Right atrium auricular region (tissue), 2 donors: ENCODE measurements around the gene RNF149. TPM values are rescaled to one million over a fixed set of nuclear protein-coding genes. Genes with fewer than 3 reads are reported as not detected.
A peak's percentile ranks its signal among the peaks of the same experiment; 100 is the strongest.
"Not testable (repeated sequence)": the region's sequence is repeated elsewhere in the genome, so short reads cannot be mapped to it uniquely, and the experiment has no call there.

ENCODE experiments used
- DNase-seq: peaks from one replicate; pipeline ENCODE4 v3.0.0-alpha.2; 2019; ENCODE audit warnings: low spot score
- H3K27ac ChIP-seq, 2 donors: fragments of 200-600 bp; sonication (generic); 1 replicate in 1 of 2; 2 replicates in 1 of 2; pipeline ENCODE4 v1.5.1; 2016 to 2019
- H3K27me3 ChIP-seq, 2 donors: fragments of 200-600 bp; sonication (generic); one replicate each; pipeline versions ENCODE4 v1.5.1 to v1.6.0; 2017 to 2019
- H3K36me3 ChIP-seq: fragments of 200-600 bp; sonication (generic); one replicate; pipeline ENCODE4 v1.5.1; 2016
- H3K4me1 ChIP-seq, 2 donors: fragments of 200-600 bp; sonication (generic); one replicate each; pipeline versions ENCODE4 v1.5.1 to v1.6.0; 2017 to 2019
- H3K4me3 ChIP-seq, 2 donors: fragments of 200-600 bp; sonication (generic); 1 replicate in 1 of 2; 2 replicates in 1 of 2; pipeline ENCODE4 v1.5.1; 2017 to 2019; ENCODE audit warnings: mild to moderate bottlenecking in 1 of 2, moderate library complexity in 1 of 2
- H3K9me3 ChIP-seq, 2 donors: fragments of 200-600 bp; sonication (generic); one replicate each; pipeline ENCODE4 v1.5.1; 2019
- total RNA-seq, 2 donors: library from RNA; depleted of rRNA; stranded (reverse); fragments of >200 nt; gene quantifications; one replicate each; pipeline ENCODE4 v1.1.0, GENCODE V29; 2016
- TF ChIP-seq, protein P1 (sequence below), 2 donors: fragments of 200-600 bp; sonication (generic); IDR thresholded peaks; one replicate each; pipeline ENCODE4 v1.5.1; 2019; ENCODE audit warnings: antibody characterized with exemption in 2 of 2

Gene RNF149
- total RNA-seq, 2 donors from 2014 or later: 21.0 to 30.8 TPM

GRCh38 chr2:101329026-101329425 lies 20.5 kb upstream of the RNF149 start:
- no peaks in the 10 kb centered on the region for H3K36me3 ChIP-seq
- H3K9me3 ChIP-seq: no peaks in the 10 kb centered on the region
- no peak for DNase-seq
- peaks cover 0 to 8% of the 10 kb centered on the region in 2 donors for H3K4me1 ChIP-seq
- TF ChIP-seq, protein P1, sequence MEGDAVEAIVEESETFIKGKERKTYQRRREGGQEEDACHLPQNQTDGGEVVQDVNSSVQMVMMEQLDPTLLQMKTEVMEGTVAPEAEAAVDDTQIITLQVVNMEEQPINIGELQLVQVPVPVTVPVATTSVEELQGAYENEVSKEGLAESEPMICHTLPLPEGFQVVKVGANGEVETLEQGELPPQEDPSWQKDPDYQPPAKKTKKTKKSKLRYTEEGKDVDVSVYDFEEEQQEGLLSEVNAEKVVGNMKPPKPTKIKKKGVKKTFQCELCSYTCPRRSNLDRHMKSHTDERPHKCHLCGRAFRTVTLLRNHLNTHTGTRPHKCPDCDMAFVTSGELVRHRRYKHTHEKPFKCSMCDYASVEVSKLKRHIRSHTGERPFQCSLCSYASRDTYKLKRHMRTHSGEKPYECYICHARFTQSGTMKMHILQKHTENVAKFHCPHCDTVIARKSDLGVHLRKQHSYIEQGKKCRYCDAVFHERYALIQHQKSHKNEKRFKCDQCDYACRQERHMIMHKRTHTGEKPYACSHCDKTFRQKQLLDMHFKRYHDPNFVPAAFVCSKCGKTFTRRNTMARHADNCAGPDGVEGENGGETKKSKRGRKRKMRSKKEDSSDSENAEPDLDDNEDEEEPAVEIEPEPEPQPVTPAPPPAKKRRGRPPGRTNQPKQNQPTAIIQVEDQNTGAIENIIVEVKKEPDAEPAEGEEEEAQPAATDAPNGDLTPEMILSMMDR (IDR thresholded peaks at IDR 0.05): no peak
- peak overlapping the region in 1 of 2 donors; percentile 32 for H3K27ac ChIP-seq
- H3K4me3 ChIP-seq: no peak overlapping the region
- H3K27me3 ChIP-seq: no peaks in the 10 kb centered on the region

GRCh38 chr2:101328474-101329007 lies 20.0 kb upstream of the RNF149 start:
- DNase-seq: no peak
- H3K36me3 ChIP-seq: no peaks in the 10 kb centered on the region
- H3K4me3 ChIP-seq: no peak overlapping the region
- TF ChIP-seq, protein P1 (IDR thresholded peaks at IDR 0.05): no peak
- H3K9me3 ChIP-seq: no peaks in the 10 kb centered on the region
- peak overlapping the region in 1 of 2 donors; percentile 32 for H3K27ac ChIP-seq
- peaks cover 0 to 8% of the 10 kb centered on the region in 2 donors for H3K4me1 ChIP-seq
- H3K27me3 ChIP-seq: no peaks in the 10 kb centered on the region

DNA sequence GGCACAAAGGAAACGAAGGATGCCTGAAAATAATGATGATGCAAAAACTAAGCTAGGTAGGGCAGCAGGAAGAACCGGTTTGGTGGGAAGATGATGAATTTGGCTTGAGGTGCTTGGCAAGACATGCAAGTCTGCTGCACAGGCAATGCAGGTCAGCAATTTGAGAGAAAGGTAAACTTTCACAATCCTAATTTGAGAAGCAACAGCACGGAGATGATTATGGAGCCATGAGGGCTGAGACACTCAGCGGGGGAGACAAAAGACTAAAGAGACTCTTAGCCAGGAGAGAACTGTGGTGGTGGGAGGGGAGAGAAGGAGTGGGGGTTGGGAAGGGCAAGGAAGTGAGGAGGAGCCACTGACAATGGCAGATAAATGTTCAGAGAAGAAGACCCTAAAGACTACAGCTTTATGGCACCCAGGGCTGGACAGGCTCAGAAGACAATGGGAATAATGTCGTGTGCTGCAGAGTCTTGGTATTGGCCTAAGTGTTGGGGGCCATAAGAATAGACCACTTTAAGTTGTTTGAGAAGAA lies 19.4 kb upstream of the RNF149 start:
- Histone ChIP-seq H3K4me3 (no peak overlapping the region), H3K9me3 (no peaks in the 10 kb centered on the region), H3K36me3 (no peaks in the 10 kb centered on the region), H3K27me3 (no peaks in the 10 kb centered on the region), H3K27ac (no peak overlapping the region), H3K4me1 (peaks cover 0 to 8% of the 10 kb centered on the region in 2 donors)
- no peak for DNase-seq
- TF ChIP-seq, protein P1 (IDR thresholded peaks at IDR 0.05): no peak

DNA sequence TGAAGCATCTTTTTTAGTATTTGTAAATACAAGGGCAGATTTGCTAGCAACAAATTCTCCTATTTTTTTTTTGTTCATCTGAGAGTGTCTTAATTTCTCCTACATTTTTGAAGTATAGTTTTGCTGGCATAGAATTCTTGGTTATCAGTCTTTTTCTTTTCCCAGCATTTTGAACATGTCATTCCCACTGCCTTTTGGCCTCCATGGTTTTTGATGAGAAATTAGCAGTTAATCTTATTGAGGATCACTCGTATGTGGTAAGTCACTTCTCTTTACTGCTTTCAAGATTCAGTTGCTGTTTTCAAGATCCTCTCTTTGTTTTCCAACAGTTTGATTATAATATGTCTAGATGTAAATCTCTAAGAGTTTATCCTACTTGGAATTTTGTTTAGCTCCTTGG lies 16.9 kb upstream of the RNF149 start:
- TF ChIP-seq, protein P1 (IDR thresholded peaks at IDR 0.05): no peak
- Histone ChIP-seq H3K27ac (no peak overlapping the region), H3K4me3 (no peak overlapping the region), H3K27me3 (no peaks in the 10 kb centered on the region), H3K9me3 (no peaks in the 10 kb centered on the region), H3K36me3 (no peaks in the 10 kb centered on the region), H3K4me1 (peaks cover 0 to 3% of the 10 kb centered on the region in 2 donors)
- DNase-seq: no peak

- DNase-seq, H3K36me3 ChIP-seq, H3K4me3 ChIP-seq, H3K27ac ChIP-seq, H3K27me3 ChIP-seq, H3K9me3 ChIP-seq, H3K4me1 ChIP-seq: not testable (repeated sequence)
Measured at GRCh38 chr2:101316568-101316967, 8.1 kb upstream of the RNF149 start.

GRCh38 chr2:101311696-101312017 lies 3.2 kb upstream of the RNF149 start:
- no peaks in the 10 kb centered on the region for H3K36me3 ChIP-seq
- peaks cover 0 to 7% of the 10 kb centered on the region in 2 donors for H3K4me1 ChIP-seq
- no peak for DNase-seq
- no peak overlapping the region for H3K27ac ChIP-seq
- TF ChIP-seq, protein P1 (IDR thresholded peaks at IDR 0.05): no peak
- no peaks in the 10 kb centered on the region for H3K27me3 ChIP-seq
- H3K9me3 ChIP-seq: no peaks in the 10 kb centered on the region
- no peak overlapping the region for H3K4me3 ChIP-seq
